Upper lobe of left lung (tissue), 4 donors: Measurements from ENCODE around the gene LPAR2.

ENCODE experiments used
- CTCF ChIP-seq, 6 experiments: fragments of 450-650 bp in 4 of 6; fragments of 200-600 bp in 2 of 6; sonication (generic) in 2 of 6; IDR thresholded peaks; one replicate each; pipeline ENCODE4 v1.5.1; 2016 to 2019; ENCODE audit warnings: antibody characterized with exemption in 6 of 6
- EP300 ChIP-seq, 4 donors: sonication (generic); formaldehyde crosslinking; IDR thresholded peaks; one replicate each; pipeline ENCODE4 v1.5.1; 2017; ENCODE audit warnings: antibody characterized with exemption in 4 of 4, control low read depth in 2 of 4
- POLR2A ChIP-seq, 4 donors: fragments of 450-650 bp; IDR thresholded peaks; one replicate each; pipeline ENCODE4 v1.5.1; 2016 to 2017; ENCODE audit warnings: antibody characterized with exemption in 4 of 4, mild to moderate bottlenecking in 2 of 4
- POLR2AphosphoS5 ChIP-seq, 2 donors: sonication (generic); formaldehyde crosslinking; IDR thresholded peaks; one replicate each; pipeline ENCODE4 v1.5.1; 2017; ENCODE audit warnings: antibody characterized with exemption in 2 of 2

- TF ChIP-seq CTCF (IDR thresholded peaks at IDR 0.05) (no peak), POLR2AphosphoS5 (IDR thresholded peaks at IDR 0.05) (no peak), POLR2A (IDR thresholded peaks at IDR 0.05) (no peak), EP300 (IDR thresholded peaks at IDR 0.05) (no peak)
These were observed 25.2 kb downstream of the LPAR2 start for GRCh38 chr19:19602713-19603324.
